CD1c-positive myeloid dendritic cell (primary cell): Measurements from ENCODE around the gene PCSK5.

ENCODE experiments used
- DNase-seq: peaks from one replicate; pipeline ENCODE4 v3.0.0-alpha.2; 2016; ENCODE audit errors: extremely low spot score

The PCSK5 gene

GRCh38 chr9:76004526-76004925 lies 114.1 kb downstream of the PCSK5 start:
- no peak for DNase-seq

GRCh38 chr9:76007935-76008334 lies 117.5 kb downstream of the PCSK5 start:
- no peak for DNase-seq

- peak; percentile 3 for DNase-seq
Observed at GRCh38 chr9:76013809-76014208, 123.3 kb downstream of the PCSK5 start.

GRCh38 chr9:76018235-76018634 lies 127.8 kb downstream of the PCSK5 start:
- no peak for DNase-seq

GRCh38 chr9:76018761-76019160 lies 128.3 kb downstream of the PCSK5 start:
- no peak for DNase-seq

GRCh38 chr9:76020652-76021051 lies 130.2 kb downstream of the PCSK5 start:
- no peak for DNase-seq

- DNase-seq, result no peak
Observed at GRCh38 chr9:76022317-76022716, 131.8 kb downstream of the PCSK5 start.

- DNase-seq, result peak; percentile 15
Observed at GRCh38 chr9:76023715-76024195, 133.3 kb downstream of the PCSK5 start.

GRCh38 chr9:76025286-76025685 lies 134.8 kb downstream of the PCSK5 start:
- DNase-seq, result no peak

GRCh38 chr9:76026796-76027195 lies 136.3 kb downstream of the PCSK5 start:
- DNase-seq, result no peak

- DNase-seq, result peak; percentile 13
Observed at GRCh38 chr9:76027416-76027815, 136.9 kb downstream of the PCSK5 start.

GRCh38 chr9:76027861-76028260 lies 137.4 kb downstream of the PCSK5 start:
- DNase-seq, result no peak

GRCh38 chr9:76032038-76032796 lies 141.7 kb downstream of the PCSK5 start:
- no peak for DNase-seq

GRCh38 chr9:76032797-76033373 lies 142.4 kb downstream of the PCSK5 start:
- no peak for DNase-seq

GRCh38 chr9:76034049-76034448 lies 143.6 kb downstream of the PCSK5 start:
- no peak for DNase-seq

- no peak for DNase-seq
Observed at GRCh38 chr9:76036762-76037161, 146.3 kb downstream of the PCSK5 start.

GRCh38 chr9:76037587-76038225 lies 147.2 kb downstream of the PCSK5 start:
- no peak for DNase-seq

- DNase-seq, result no peak
Observed at GRCh38 chr9:76038431-76038830, 148.0 kb downstream of the PCSK5 start.

- DNase-seq, result no peak
Observed at GRCh38 chr9:76044266-76044819, 153.9 kb downstream of the PCSK5 start.

- no peak for DNase-seq
Observed at GRCh38 chr9:76045221-76045620, 154.7 kb downstream of the PCSK5 start.

- no peak for DNase-seq
Observed at GRCh38 chr9:76049341-76049740, 158.9 kb downstream of the PCSK5 start.

- DNase-seq, result no peak
Observed at GRCh38 chr9:76067696-76068095, 177.2 kb downstream of the PCSK5 start.

GRCh38 chr9:76077537-76077936 lies 187.1 kb downstream of the PCSK5 start:
- no peak for DNase-seq
